ENCODE results near the gene ZNF134.

ZNF134 gene

DNA sequence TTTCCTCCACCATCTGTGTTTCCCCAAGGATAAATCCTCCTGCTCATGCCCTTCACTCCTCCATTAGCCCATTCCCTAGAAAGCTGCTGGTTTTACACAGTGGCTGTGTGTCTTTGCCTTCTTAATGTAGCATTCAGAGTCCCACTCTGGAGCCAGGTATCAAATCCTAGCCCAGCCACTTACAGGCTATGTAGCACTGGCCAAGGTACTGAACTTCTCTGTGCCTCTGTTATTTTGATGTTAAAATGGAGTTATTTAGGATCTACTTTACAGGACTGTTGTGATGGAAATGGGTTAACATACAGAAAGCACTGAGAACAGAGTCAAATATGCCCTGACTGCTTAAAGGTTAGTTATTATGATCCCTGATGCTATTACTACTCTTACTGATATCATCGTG, 53.2 kb downstream of the ZNF134 start:
- H3K9me3 ChIP-seq (ENCODE audit: control insufficient read depth in 2 of 2, low read length in 2 of 2) = no peaks in the 10 kb centered on the region
- H3K4me3 ChIP-seq (ENCODE audit: low read length in 2 of 2) = no peak overlapping the region
- H3K36me3 ChIP-seq (ENCODE audit: control insufficient read depth in 2 of 2, insufficient read depth in 2 of 2, low read length in 2 of 2) = no peaks in the 10 kb centered on the region
- H3K9ac ChIP-seq (ENCODE audit: low read length in 2 of 2) = no peak overlapping the region
- H3K4me1 ChIP-seq (ENCODE audit: control insufficient read depth, insufficient read depth, low read length) = no peaks in the 10 kb centered on the region
- peaks cover 0 to 2% of the 10 kb centered on the region in 2 donors for H3K27me3 ChIP-seq (ENCODE audit: control insufficient read depth in 1 of 2, insufficient read depth in 2 of 2, low read length in 2 of 2)
- H3K27ac ChIP-seq (ENCODE audit: low read length) = no peak overlapping the region

DNA sequence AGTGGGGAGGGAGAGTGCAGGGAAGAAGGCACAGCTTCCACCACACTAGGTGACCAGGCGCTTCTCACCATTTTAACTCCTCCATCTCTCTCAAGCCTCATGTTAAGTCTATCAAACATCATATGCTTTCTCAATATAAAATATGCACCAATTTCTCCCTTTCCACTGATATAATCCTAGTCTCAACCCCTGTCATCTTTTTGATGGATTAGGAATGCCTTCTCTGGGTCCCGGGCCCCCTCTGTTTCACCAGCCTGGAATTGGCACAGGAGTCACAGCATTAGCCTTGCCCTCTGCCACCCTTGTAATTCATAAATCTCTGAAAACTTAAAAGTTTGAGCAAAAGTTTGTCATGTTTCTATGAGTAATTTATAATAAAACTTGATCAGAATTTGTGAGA, 54.6 kb downstream of the ZNF134 start, which contains the start of gene ZSCAN4:
ZSCAN4 (plus strand) TSS at position 301 of the 400 bp plus-strand sequence. CDS start 7,211 bp downstream, outside the sequence.
- H3K9ac ChIP-seq (ENCODE audit: low read length in 2 of 2) = no peak within 1 kb of the TSS
- H3K4me3 ChIP-seq (ENCODE audit: low read length in 2 of 2) = no peak within 1 kb of the TSS
- no peak within 1 kb of the TSS for H3K27ac ChIP-seq (ENCODE audit: low read length)
- peaks cover 0 to 2% of the 10 kb centered on the region in 2 donors for H3K27me3 ChIP-seq (ENCODE audit: control insufficient read depth in 1 of 2, insufficient read depth in 2 of 2, low read length in 2 of 2)
- H3K4me1 ChIP-seq (ENCODE audit: control insufficient read depth, insufficient read depth, low read length) = no peaks in the 10 kb centered on the region
- H3K9me3 ChIP-seq (ENCODE audit: control insufficient read depth in 2 of 2, low read length in 2 of 2) = no peaks in the 10 kb centered on the region
- H3K36me3 ChIP-seq (ENCODE audit: control insufficient read depth in 2 of 2, insufficient read depth in 2 of 2, low read length in 2 of 2) = no peaks in the 10 kb centered on the region

DNA sequence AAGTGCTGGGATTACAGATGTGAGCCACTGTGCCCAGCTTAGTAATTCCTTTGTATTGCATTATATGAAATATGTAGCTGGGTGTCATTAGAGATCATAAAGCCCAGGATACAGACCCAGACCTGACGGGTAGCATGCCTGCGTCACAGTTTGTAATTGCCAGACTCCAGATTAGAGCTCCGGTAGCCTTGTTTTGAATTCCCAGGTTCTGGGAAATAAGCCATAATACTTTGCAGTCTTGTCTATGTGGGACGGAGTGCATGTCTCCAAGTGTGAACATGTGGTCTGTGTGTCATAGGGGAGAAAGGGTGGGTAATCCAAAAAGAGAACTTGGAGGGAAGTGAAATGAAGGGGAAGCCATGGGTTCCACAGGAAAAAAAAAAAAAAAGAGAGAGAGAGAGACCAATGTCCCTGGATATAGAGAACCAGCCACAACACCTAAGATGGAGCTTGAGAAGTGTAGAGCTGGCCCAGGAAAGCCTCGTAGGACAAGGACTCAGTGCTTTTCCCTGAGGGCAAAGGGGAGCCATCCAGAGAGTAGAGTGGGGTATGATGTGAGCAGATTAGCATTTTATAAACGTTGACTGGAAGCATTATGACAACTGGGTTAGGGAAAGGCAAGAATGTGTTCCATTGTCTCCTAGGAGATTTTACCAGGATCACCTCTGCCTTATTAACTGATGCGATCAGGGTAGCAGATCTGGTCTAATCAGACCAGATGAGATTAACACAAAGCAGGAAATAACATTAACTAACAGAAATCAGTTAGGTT, 57.3 kb downstream of the ZNF134 start:
- H3K36me3 ChIP-seq (ENCODE audit: control insufficient read depth in 2 of 2, insufficient read depth in 2 of 2, low read length in 2 of 2) = no peaks in the 10 kb centered on the region
- no peak overlapping the region for H3K4me3 ChIP-seq (ENCODE audit: low read length in 2 of 2)
- H3K27ac ChIP-seq (ENCODE audit: low read length) = no peak overlapping the region
- H3K9me3 ChIP-seq (ENCODE audit: control insufficient read depth in 2 of 2, low read length in 2 of 2) = no peaks in the 10 kb centered on the region
- no peak overlapping the region for H3K9ac ChIP-seq (ENCODE audit: low read length in 2 of 2)
- no peaks in the 10 kb centered on the region for H3K4me1 ChIP-seq (ENCODE audit: control insufficient read depth, insufficient read depth, low read length)
- H3K27me3 ChIP-seq (ENCODE audit: control insufficient read depth in 1 of 2, insufficient read depth in 2 of 2, low read length in 2 of 2) = peaks cover 0 to 2% of the 10 kb centered on the region in 2 donors

DNA sequence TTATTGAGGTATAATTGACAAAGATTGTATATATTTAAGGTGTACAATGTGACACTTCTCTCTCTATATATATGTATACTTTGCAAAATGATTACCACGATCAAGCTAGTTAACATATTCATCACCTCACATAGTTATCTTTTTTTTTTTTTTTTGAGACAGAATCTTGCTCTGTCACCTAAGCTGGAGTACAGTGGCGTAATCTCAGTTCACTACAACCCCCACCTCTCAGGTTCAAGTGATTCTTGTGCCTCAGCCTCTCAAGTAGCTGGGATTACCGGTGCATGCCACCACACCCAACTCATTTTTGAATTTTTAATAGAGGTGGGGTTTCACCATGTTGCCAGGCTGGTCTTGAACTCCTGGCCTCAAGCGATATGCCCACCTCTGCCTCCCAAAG, 58.4 kb downstream of the ZNF134 start:
- no peaks in the 10 kb centered on the region for H3K36me3 ChIP-seq (ENCODE audit: control insufficient read depth in 2 of 2, insufficient read depth in 2 of 2, low read length in 2 of 2)
- no peaks in the 10 kb centered on the region for H3K9me3 ChIP-seq (ENCODE audit: control insufficient read depth in 2 of 2, low read length in 2 of 2)
- no peak overlapping the region for H3K9ac ChIP-seq (ENCODE audit: low read length in 2 of 2)
- no peak overlapping the region for H3K4me3 ChIP-seq (ENCODE audit: low read length in 2 of 2)
- no peaks in the 10 kb centered on the region for H3K4me1 ChIP-seq (ENCODE audit: control insufficient read depth, insufficient read depth, low read length)
- peaks cover 0 to 2% of the 10 kb centered on the region in 2 donors for H3K27me3 ChIP-seq (ENCODE audit: control insufficient read depth in 1 of 2, insufficient read depth in 2 of 2, low read length in 2 of 2)
- no peak overlapping the region for H3K27ac ChIP-seq (ENCODE audit: low read length)
